IPS DF 6.9 (cell line): ENCODE results near the gene DTNBP1.
"Not testable (repeated sequence)": the region's sequence is repeated elsewhere in the genome, so short reads cannot be mapped to it uniquely, and the experiment has no call there.

Experiments
- DNase-seq: peaks from one replicate; pipeline ENCODE4 v3.0.0-alpha.2; 2013; ENCODE audit warnings: low read depth, low spot score
- H3K27ac ChIP-seq: one replicate; pipeline ENCODE4 v1.5.1; 2013; ENCODE audit warnings: low read length, control low read depth
- H3K27me3 ChIP-seq: 2 replicates; pipeline ENCODE4 v1.6.1; 2013; ENCODE audit warnings: mild to moderate bottlenecking, low read length; ENCODE audit not compliant: control insufficient read depth, insufficient read depth
- H3K36me3 ChIP-seq: 2 replicates; pipeline ENCODE4 v1.6.1; 2013; ENCODE audit warnings: low read length; ENCODE audit not compliant: control insufficient read depth, insufficient read depth
- H3K4me1 ChIP-seq: 2 replicates; pipeline ENCODE4 v1.6.1; 2013; ENCODE audit warnings: low read length; ENCODE audit not compliant: control insufficient read depth, insufficient read depth
- H3K4me3 ChIP-seq: 2 replicates; pipeline ENCODE4 v1.5.1; 2013; ENCODE audit warnings: mild to moderate bottlenecking, low read length
- H3K9me3 ChIP-seq: 2 replicates; pipeline ENCODE4 v1.6.1; 2013; ENCODE audit warnings: low read length, inconsistent platforms; ENCODE audit not compliant: control insufficient read depth, insufficient read depth
- WGBS: extraction: QIAGEN DNeasy Blood & Tissue Kit; methylation state at CpG from one replicate; pipeline ENCODE4 v1.1.7; 2013; ENCODE audit warnings: mixed read lengths, missing lambda C conversion rate; ENCODE audit not compliant: insufficient read length, insufficient coverage; 5-methylcytosine and 5-hydroxymethylcytosine counted together

Gene DTNBP1

GRCh38 chr6:15650004-15650559 lies 12.7 kb downstream of the DTNBP1 start:
- WGBS = no CpG with 5 or more reads among the region's 7 CpGs
- not testable (repeated sequence) for H3K27me3 ChIP-seq, DNase-seq, H3K27ac ChIP-seq, H3K9me3 ChIP-seq, H3K36me3 ChIP-seq, H3K4me3 ChIP-seq, H3K4me1 ChIP-seq

- no peaks in the 10 kb centered on the region for H3K36me3 ChIP-seq
Observed at GRCh38 chr6:15644904-15645303, 17.9 kb downstream of the DTNBP1 start.

GRCh38 chr6:15643542-15643941 lies 19.3 kb downstream of the DTNBP1 start:
- no CpG with 5 or more reads among the region's 2 CpGs for whole genome bisulfite sequencing
- Histone ChIP-seq H3K27ac (no peak overlapping the region), H3K4me1 (no peaks in the 10 kb centered on the region), H3K9me3 (no peaks in the 10 kb centered on the region), H3K4me3 (no peak overlapping the region), H3K27me3 (no peaks in the 10 kb centered on the region), H3K36me3 (no peaks in the 10 kb centered on the region)
- DNase-seq = no peak

More at GRCh38 chr6:15644904-15645303, 17.9 kb downstream of the DTNBP1 start:
- DNase-seq = no peak
- H3K9me3 ChIP-seq = no peaks in the 10 kb centered on the region
- no peaks in the 10 kb centered on the region for H3K27me3 ChIP-seq
- no peak overlapping the region for H3K4me3 ChIP-seq
- H3K27ac ChIP-seq = no peak overlapping the region
- no peaks in the 10 kb centered on the region for H3K4me1 ChIP-seq
- no CpG with 5 or more reads among the region's 1 CpG for WGBS

GRCh38 chr6:15642276-15642675 lies 20.6 kb downstream of the DTNBP1 start:
- H3K27me3 ChIP-seq = no peaks in the 10 kb centered on the region
- no peaks in the 10 kb centered on the region for H3K4me1 ChIP-seq
- WGBS = no CpG with 5 or more reads among the region's 4 CpGs
- no peak overlapping the region for H3K27ac ChIP-seq
- H3K4me3 ChIP-seq = no peak overlapping the region
- no peaks in the 10 kb centered on the region for H3K9me3 ChIP-seq
- DNase-seq = no peak
- no peaks in the 10 kb centered on the region for H3K36me3 ChIP-seq

- Histone ChIP-seq H3K9me3 (no peaks in the 10 kb centered on the region), H3K27me3 (no peaks in the 10 kb centered on the region)
- no peak for DNase-seq
Observed at GRCh38 chr6:15638373-15638772, 24.5 kb downstream of the DTNBP1 start.

GRCh38 chr6:15631432-15631831 lies 31.4 kb downstream of the DTNBP1 start:
- Histone ChIP-seq H3K27ac (no peak overlapping the region), H3K27me3 (no peaks in the 10 kb centered on the region), H3K36me3 (0 out of 2 replicates have a peak, but pooled peaks cover 2% of the 10 kb centered on the region), H3K4me1 (no peaks in the 10 kb centered on the region), H3K9me3 (no peaks in the 10 kb centered on the region), H3K4me3 (no peak overlapping the region)
- no peak for DNase-seq
- no CpG with 5 or more reads among the region's 2 CpGs for WGBS

More at GRCh38 chr6:15638373-15638772, 24.5 kb downstream of the DTNBP1 start:
- Histone ChIP-seq H3K4me3 (no peak overlapping the region), H3K27ac (no peak overlapping the region), H3K4me1 (no peaks in the 10 kb centered on the region), H3K36me3 (no peaks in the 10 kb centered on the region)

- Histone ChIP-seq H3K4me3 (no peak overlapping the region), H3K27ac (no peak overlapping the region)
- no CpG with 5 or more reads among the region's 1 CpG for WGBS
Observed at GRCh38 chr6:15630202-15630601, 32.6 kb downstream of the DTNBP1 start.

GRCh38 chr6:15629487-15629886 lies 33.3 kb downstream of the DTNBP1 start:
- Histone ChIP-seq H3K4me1 (no peaks in the 10 kb centered on the region), H3K9me3 (no peaks in the 10 kb centered on the region), H3K4me3 (no peak overlapping the region), H3K36me3 (0 out of 2 replicates have a peak, but pooled peaks cover 2% of the 10 kb centered on the region), H3K27me3 (no peaks in the 10 kb centered on the region), H3K27ac (no peak overlapping the region)
- DNase-seq = no peak

More at GRCh38 chr6:15630202-15630601, 32.6 kb downstream of the DTNBP1 start:
- H3K4me1 ChIP-seq = no peaks in the 10 kb centered on the region
- no peaks in the 10 kb centered on the region for H3K27me3 ChIP-seq
- DNase-seq = no peak
- no peaks in the 10 kb centered on the region for H3K9me3 ChIP-seq
- H3K36me3 ChIP-seq = 0 out of 2 replicates have a peak, but pooled peaks cover 2% of the 10 kb centered on the region

- Histone ChIP-seq H3K9me3 (no peaks in the 10 kb centered on the region), H3K4me3 (no peak overlapping the region), H3K36me3 (0 out of 2 replicates have a peak, but pooled peaks cover 2% of the 10 kb centered on the region), H3K27ac (no peak overlapping the region), H3K4me1 (no peaks in the 10 kb centered on the region), H3K27me3 (no peaks in the 10 kb centered on the region)
- DNase-seq = no peak
- WGBS = no CpG with 5 or more reads among the region's 7 CpGs
Observed at GRCh38 chr6:15628499-15629131, 34.2 kb downstream of the DTNBP1 start.

GRCh38 chr6:15627821-15628220 lies 35.0 kb downstream of the DTNBP1 start:
- Histone ChIP-seq H3K4me1 (no peaks in the 10 kb centered on the region), H3K4me3 (no peak overlapping the region), H3K36me3 (0 out of 2 replicates have a peak, but pooled peaks cover 2% of the 10 kb centered on the region), H3K27me3 (no peaks in the 10 kb centered on the region), H3K9me3 (no peaks in the 10 kb centered on the region), H3K27ac (no peak overlapping the region)
- no CpG with 5 or more reads among the region's 2 CpGs for WGBS
- DNase-seq = no peak
